NT2/D1 (cell line): Measurements from ENCODE around the gene CIBAR2.
A peak's percentile ranks its signal among the peaks of the same experiment; 100 is the strongest.

ENCODE experiments used
- DNase-seq: peaks from one replicate; pipeline ENCODE4 v3.0.0-alpha.2; 2011; ENCODE audit warnings: low read depth, low spot score
- H3K27me3 ChIP-seq: 2 replicates; pipeline ENCODE4 v1.6.0; 2011; ENCODE audit warnings: mild to moderate bottlenecking; ENCODE audit not compliant: insufficient read length, insufficient read depth
- H3K36me3 ChIP-seq: 2 replicates; pipeline ENCODE4 v1.6.1; 2011; ENCODE audit warnings: mild to moderate bottlenecking, low read length, mixed read lengths; ENCODE audit not compliant: insufficient read depth, insufficient read length
- H3K4me1 ChIP-seq: 2 replicates; pipeline ENCODE4 v1.5.1; 2011; ENCODE audit not compliant: insufficient read depth, insufficient read length
- H3K4me3 ChIP-seq: 2 replicates; pipeline ENCODE4 v1.5.1; 2011; ENCODE audit warnings: low read depth; ENCODE audit not compliant: insufficient read length
- H3K9ac ChIP-seq: 2 replicates; pipeline ENCODE4 v1.6.0; 2011; ENCODE audit warnings: low read depth; ENCODE audit not compliant: insufficient read length
- H3K9me3 ChIP-seq: 2 replicates; pipeline ENCODE4 v1.5.1; 2011; ENCODE audit warnings: mild to moderate bottlenecking, low read length; ENCODE audit not compliant: insufficient read depth
- SUZ12 ChIP-seq: IDR thresholded peaks from 2 replicates; pipeline ENCODE4 v1.6.1; 2011; ENCODE audit not compliant: insufficient read length, insufficient read depth; ENCODE audit errors: extremely low read depth
- YY1 ChIP-seq: IDR thresholded peaks from 2 replicates; pipeline ENCODE4 v1.6.1; 2011; ENCODE audit not compliant: insufficient read length, insufficient read depth
- ZNF274 ChIP-seq: IDR thresholded peaks from 2 replicates; pipeline ENCODE4 v1.6.1; 2011; ENCODE audit warnings: mild to moderate bottlenecking, low read depth, low read length

The CIBAR2 gene

DNA sequence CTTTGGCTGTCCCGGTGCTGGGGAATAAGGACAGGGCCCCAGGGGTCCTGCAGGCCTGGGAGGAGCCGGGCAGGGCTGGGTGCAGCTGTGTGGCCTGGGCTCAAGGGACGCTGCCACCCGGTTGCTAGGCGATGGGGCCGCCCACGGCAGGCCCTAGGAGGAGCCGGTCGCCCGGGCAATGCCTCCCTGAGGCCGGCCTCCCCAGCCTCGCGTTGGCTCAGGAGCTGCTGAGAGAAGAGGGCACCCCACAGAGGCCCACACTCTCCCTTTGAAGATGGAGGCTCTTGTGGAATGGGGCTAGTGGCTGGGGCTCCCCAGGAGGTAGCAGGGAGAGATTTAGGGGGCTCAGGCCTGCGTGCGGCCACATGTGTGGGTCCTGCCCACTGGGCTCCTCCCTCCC lies at the start of gene CIBAR2:
TSS of gene CIBAR2 (minus strand) at position 109 of the 400 bp plus-strand sequence. CDS start 120 bp downstream, outside the sequence.
- H3K9ac ChIP-seq, result peak within 1 kb of the TSS; percentile 47
- peaks cover 5% of the 10 kb centered on the region for H3K27me3 ChIP-seq
- no peak for TF ChIP-seq ZNF274
- TF ChIP-seq YY1, result no peak
- no peak for TF ChIP-seq SUZ12
- no peaks in the 10 kb centered on the region for H3K36me3 ChIP-seq
- H3K4me1 ChIP-seq, result peaks cover 10% of the 10 kb centered on the region
- no peak for DNase-seq
- H3K4me3 ChIP-seq, result no peak within 1 kb of the TSS
- no peaks in the 10 kb centered on the region for H3K9me3 ChIP-seq

DNA sequence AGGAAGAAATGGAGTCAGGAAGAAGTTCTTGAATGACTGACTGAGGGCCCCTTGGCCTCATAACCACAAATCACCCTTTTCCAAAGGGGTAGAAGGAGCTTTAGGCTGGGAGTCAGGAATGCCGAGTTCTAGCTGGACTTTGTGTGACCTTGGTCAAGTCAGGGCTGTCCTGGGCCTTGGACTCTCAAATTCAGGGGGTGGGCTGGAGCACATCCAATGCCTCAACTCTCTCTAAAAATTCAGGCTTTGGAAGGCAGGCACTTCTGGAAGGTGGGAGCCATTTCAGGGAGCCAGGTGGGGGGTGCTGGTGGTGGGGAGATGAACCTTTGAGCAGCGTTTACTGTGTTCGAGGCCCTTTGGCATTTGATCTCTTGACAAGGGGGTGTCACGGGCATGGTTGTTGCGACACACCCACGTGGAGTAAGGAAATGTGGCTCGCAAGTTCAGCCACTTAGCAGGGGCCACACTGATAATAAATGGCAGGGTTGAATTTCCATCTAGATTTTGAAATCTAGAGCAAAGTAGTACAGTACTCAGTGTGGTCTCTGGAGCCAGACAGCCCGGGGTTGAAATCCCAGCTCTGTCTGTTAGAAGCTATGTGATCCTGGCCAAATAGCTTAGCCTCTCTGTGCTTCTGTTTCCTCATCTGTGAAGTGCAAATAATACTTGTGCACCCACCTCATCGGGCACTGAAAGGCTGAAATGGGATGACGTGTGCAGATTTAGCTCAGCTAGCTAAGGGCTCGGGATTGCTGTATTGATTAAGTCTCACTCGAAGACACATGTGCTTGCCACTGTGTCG lies 47.1 kb upstream of the CIBAR2 start:
- H3K4me3 ChIP-seq, result no peak overlapping the region
- no peak overlapping the region for H3K9ac ChIP-seq
- H3K36me3 ChIP-seq, result no peaks in the 10 kb centered on the region
- no peaks in the 10 kb centered on the region for H3K27me3 ChIP-seq
- H3K9me3 ChIP-seq, result no peaks in the 10 kb centered on the region
- H3K4me1 ChIP-seq, result peaks cover 22% of the 10 kb centered on the region
- TF ChIP-seq SUZ12 (no peak), ZNF274 (no peak)
- no peak for DNase-seq

DNA sequence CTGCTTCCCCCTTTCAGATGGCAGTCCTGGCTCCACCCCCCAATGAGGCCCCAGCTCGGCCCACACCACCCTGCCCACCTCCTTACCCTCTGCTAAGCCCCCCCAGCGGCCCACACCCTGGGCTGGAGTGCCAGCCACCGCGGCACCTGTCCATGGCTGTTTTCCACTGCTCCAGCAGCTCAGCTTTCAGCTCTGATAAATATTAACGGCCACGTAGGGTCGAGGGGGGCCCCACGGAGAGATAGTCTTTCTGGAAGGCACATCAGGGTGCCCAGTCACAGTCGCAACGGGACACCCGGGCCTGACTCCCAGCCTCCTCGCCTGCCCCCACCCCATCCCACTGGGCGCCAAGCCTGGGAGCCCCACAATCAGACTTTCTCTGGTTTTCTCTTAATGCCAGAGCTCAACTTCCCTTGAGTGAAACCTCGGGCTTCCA lies 46.5 kb upstream of the CIBAR2 start:
- Histone ChIP-seq H3K27me3 (no peaks in the 10 kb centered on the region), H3K36me3 (no peaks in the 10 kb centered on the region)
- TF ChIP-seq ZNF274, result no peak
- no peak for TF ChIP-seq YY1
- no peak for TF ChIP-seq SUZ12

DNA sequence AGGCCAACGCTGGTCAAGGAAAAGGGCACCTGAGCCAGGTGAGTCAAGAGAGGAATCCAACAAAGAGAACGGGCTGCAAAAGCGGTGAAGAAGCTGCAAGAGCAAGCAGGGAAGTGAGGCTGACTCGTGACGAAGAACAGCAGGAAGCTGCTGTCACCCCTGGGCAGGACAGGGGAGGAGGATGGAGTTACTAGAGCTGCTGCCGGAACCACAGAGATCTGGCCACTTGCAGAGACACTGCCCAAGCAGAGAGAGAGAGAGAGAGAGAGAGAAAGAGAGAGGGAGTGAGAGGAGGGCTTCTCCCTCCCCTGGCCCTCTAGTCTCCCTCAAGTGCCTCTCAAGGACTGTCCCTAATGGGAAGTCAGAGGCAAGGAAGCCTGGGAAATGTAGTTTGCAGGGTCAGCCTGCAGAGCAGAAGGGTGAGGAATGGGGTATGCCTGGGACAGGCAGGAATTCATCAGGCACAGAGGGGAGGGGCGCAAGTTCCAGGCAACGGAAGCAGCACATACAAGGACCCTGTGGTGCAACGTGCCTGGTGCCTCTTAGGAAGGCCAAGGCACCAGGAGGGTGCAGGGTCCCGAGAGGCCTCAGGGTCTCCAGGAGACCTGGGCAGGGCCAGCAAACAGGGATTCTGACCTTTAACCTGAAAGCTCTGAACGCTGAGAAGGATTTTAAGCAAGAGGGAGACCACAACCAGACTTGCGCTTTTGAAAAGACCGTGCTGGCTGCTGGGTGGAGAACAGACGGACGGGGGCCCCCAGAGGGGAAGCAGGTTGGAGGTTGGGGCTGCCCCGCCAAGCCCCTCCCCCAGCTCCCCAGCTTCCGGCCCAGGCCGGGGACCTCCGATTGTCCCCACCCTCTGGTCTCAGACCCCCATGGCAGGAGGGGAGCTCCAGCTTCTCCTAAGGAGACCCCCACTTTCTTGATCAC lies 45.8 kb upstream of the CIBAR2 start:
- Histone ChIP-seq H3K4me3 (no peak overlapping the region), H3K9ac (peak overlapping the region; percentile 57), H3K27me3 (no peaks in the 10 kb centered on the region), H3K4me1 (peaks cover 27% of the 10 kb centered on the region), H3K9me3 (no peaks in the 10 kb centered on the region), H3K36me3 (no peaks in the 10 kb centered on the region)
- DNase-seq, result peak; percentile 78
- no peak for TF ChIP-seq SUZ12
- TF ChIP-seq ZNF274, result no peak
- TF ChIP-seq YY1, result no peak

More for the DNA sequence above, 46.5 kb upstream of the CIBAR2 start:
- no peak for DNase-seq
- H3K4me3 ChIP-seq, result no peak overlapping the region
- H3K9ac ChIP-seq, result no peak overlapping the region
- H3K9me3 ChIP-seq, result no peaks in the 10 kb centered on the region
- H3K4me1 ChIP-seq, result peaks cover 26% of the 10 kb centered on the region

DNA sequence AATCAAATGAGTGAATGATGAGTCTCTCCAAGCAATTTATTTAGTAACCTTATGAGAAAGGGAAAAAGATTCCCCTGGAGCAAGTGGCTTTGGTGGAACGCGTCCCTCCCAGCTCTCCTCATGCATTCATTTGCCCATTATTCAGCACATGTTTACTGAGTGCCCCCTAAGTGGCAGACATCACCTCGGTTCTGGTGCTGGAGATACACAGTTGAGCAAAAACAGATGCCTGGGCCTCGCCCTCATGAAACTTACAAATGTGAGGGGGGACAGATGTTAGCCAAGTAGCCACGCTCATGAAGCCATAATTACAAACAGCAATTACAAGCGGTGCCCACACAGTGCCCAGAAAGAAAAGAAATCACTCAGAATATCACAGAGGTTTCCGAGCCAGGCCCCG lies 45.1 kb upstream of the CIBAR2 start:
- DNase-seq, result no peak
- H3K9ac ChIP-seq, result peak overlapping the region; percentile 57
- no peaks in the 10 kb centered on the region for H3K36me3 ChIP-seq
- H3K4me1 ChIP-seq, result peaks cover 25% of the 10 kb centered on the region
- TF ChIP-seq YY1, result no peak
- no peak for TF ChIP-seq SUZ12
- no peak for TF ChIP-seq ZNF274
- no peaks in the 10 kb centered on the region for H3K9me3 ChIP-seq
- no peak overlapping the region for H3K4me3 ChIP-seq
- no peaks in the 10 kb centered on the region for H3K27me3 ChIP-seq

DNA sequence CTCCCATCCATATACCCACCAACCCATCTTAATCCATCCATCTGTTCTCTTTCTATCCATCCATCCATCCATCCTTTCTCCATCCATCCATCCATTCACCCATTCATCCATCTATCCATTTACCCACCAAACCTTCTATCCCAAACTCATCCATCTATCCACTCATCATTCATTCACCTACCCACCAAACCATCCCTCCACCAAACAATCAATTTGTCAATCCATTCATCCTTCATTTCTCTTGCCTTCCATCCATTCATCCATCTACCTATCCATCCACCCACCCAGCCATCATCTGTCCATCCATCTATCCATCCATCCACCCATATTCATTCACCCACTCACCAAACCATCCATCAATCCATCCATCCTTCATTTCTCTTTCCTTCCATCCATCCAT lies 44.6 kb upstream of the CIBAR2 start:
- no peak for DNase-seq
- Histone ChIP-seq H3K4me1 (peaks cover 28% of the 10 kb centered on the region), H3K9ac (no peak overlapping the region), H3K36me3 (no peaks in the 10 kb centered on the region), H3K27me3 (no peaks in the 10 kb centered on the region), H3K4me3 (no peak overlapping the region), H3K9me3 (no peaks in the 10 kb centered on the region)
- no peak for TF ChIP-seq YY1
- no peak for TF ChIP-seq ZNF274
- TF ChIP-seq SUZ12, result no peak

DNA sequence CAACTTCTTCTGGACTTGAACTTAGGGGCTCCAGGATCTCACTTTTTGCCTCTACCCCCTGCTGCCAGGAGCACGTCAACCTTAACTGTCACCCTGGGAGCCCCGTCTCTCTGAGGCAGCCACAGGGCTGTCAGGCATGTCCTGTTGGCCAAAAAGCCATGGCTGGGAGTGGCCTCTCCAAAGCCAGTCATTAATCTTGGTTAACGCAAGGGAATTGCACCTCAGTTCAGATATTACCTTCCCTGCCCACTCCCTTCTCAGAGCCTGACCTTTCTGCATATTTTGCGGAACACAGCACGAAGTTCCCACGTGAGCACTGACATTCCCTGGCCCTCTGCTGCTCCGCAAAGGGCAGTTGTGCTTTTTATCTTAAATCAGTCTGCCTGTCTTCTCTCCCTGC lies 44.2 kb upstream of the CIBAR2 start:
- H3K27me3 ChIP-seq, result no peaks in the 10 kb centered on the region
- TF ChIP-seq SUZ12 (no peak), YY1 (no peak), ZNF274 (no peak)
- no peak overlapping the region for H3K4me3 ChIP-seq
- H3K36me3 ChIP-seq, result no peaks in the 10 kb centered on the region
- H3K9ac ChIP-seq, result no peak overlapping the region
- DNase-seq, result no peak
- peaks cover 29% of the 10 kb centered on the region for H3K4me1 ChIP-seq
- no peaks in the 10 kb centered on the region for H3K9me3 ChIP-seq
